GM21786 (cell line): Measurements from ENCODE around the gene PPT2.
"Not testable (repeated sequence)": the region's sequence is repeated elsewhere in the genome, so short reads cannot be mapped to it uniquely, and the experiment has no call there.

ENCODE experiments used
- ATAC-seq: cut with Tn5 transposase; IDR thresholded peaks from one replicate; pipeline ENCODE4 v1.9.1; 2021; ENCODE audit not compliant: unreplicated experiment

Gene PPT2

GRCh38 chr6:32175711-32176475 lies 22.0 kb downstream of the PPT2 start, which contains the start of gene AGPAT1:
AGPAT1 (minus strand) TSS chr6:32176084; CDS start chr6:32171496, 4,588 bp downstream.
- ATAC-seq = peak; percentile 41

GRCh38 chr6:32176476-32177182 lies 22.7 kb downstream of the PPT2 start:
- no peak for ATAC-seq

- ATAC-seq = no peak
Observed at GRCh38 chr6:32177183-32177787, 23.3 kb downstream of the PPT2 start.

- ATAC-seq = peak; percentile 86
Observed at GRCh38 chr6:32177788-32178546, 24.0 kb downstream of the PPT2 start, which contains the start of gene RNF5. RNF5 (plus strand) TSS chr6:32178405; CDS start chr6:32178512, 107 bp downstream.

GRCh38 chr6:32178547-32179440 lies 24.9 kb downstream of the PPT2 start:
- no peak for ATAC-seq

GRCh38 chr6:32179766-32180405 lies 25.9 kb downstream of the PPT2 start:
- no peak for ATAC-seq

- no peak for ATAC-seq
Observed at GRCh38 chr6:32181148-32181702, 27.3 kb downstream of the PPT2 start.

- no peak for ATAC-seq
Observed at GRCh38 chr6:32181915-32182529, 28.1 kb downstream of the PPT2 start.

GRCh38 chr6:32182555-32182981 lies 28.6 kb downstream of the PPT2 start:
- no peak for ATAC-seq

- ATAC-seq = no peak
Observed at GRCh38 chr6:32183030-32183429, 29.1 kb downstream of the PPT2 start.

GRCh38 chr6:32183483-32184083 lies 29.6 kb downstream of the PPT2 start:
- no peak for ATAC-seq

- no peak for ATAC-seq
Observed at GRCh38 chr6:32184084-32184640, 30.2 kb downstream of the PPT2 start, which contains the start of gene AGER. AGER (minus strand) TSS chr6:32184253; CDS start chr6:32184222, 31 bp downstream.

GRCh38 chr6:32185681-32186131 lies 31.8 kb downstream of the PPT2 start:
- ATAC-seq = not testable (repeated sequence)

GRCh38 chr6:32186151-32186840 lies 32.4 kb downstream of the PPT2 start:
- ATAC-seq = not testable (repeated sequence)

GRCh38 chr6:32187009-32187709 lies 33.2 kb downstream of the PPT2 start:
- no peak for ATAC-seq

- ATAC-seq = not testable (repeated sequence)
Observed at GRCh38 chr6:32187725-32188380, 33.9 kb downstream of the PPT2 start.
